B cell (primary cell): Measurements from ENCODE around the gene PSD. TPM values are rescaled to one million over a fixed set of nuclear protein-coding genes. Genes with fewer than 3 reads are reported as not detected.

Source experiments
- ATAC-seq: fragments of 200-7000 bp; cut with Tn5 transposase; one replicate; pipeline ENCODE4 v1.10.0; 2021; ENCODE audit warnings: low read depth, mild to moderate bottlenecking, moderate number of reproducible peaks, moderate library complexity
- CTCF ChIA-PET: fragments of 350-600 bp; sonication (Branson Sonifier 250); formaldehyde crosslinking; loops from one replicate; lab custom pipeline; 2021; ENCODE audit warnings: antibody characterized with exemption, inconsistent platforms; lab: Charles Lee
- POLR2A ChIA-PET: fragments of 350-600 bp; sonication (Branson Sonifier 250); formaldehyde crosslinking; loops from one replicate; lab custom pipeline; 2021; ENCODE audit warnings: antibody characterized with exemption; lab: Charles Lee
- DNase-seq: peaks from one replicate; pipeline ENCODE4 v3.0.0; 2013
- H2AFZ ChIP-seq: 2 replicates; pipeline ENCODE4 v1.6.1; 2012; ENCODE audit warnings: mild to moderate bottlenecking, low read depth, low read length; ENCODE audit not compliant: insufficient read depth, poor library complexity, severe bottlenecking
- H3K27ac ChIP-seq, 2 donors: 1 replicate in 1 of 2; 2 replicates in 1 of 2; pipeline ENCODE4 v1.5.1; 2012 to 2013; ENCODE audit warnings: low read length in 2 of 2, mild to moderate bottlenecking in 2 of 2, moderate library complexity in 1 of 2
- H3K27me3 ChIP-seq, 4 experiments: fragments of 200-600 bp in 1 of 4; sonication (generic) in 1 of 4; replicated peaks in 1 of 4; 1 replicate in 2 of 4; 2 replicates in 2 of 4; pipeline versions ENCODE4 v1.6.1 to v1.7.0; 2013 to 2016; ENCODE audit warnings: low read length in 3 of 4, mild to moderate bottlenecking in 2 of 4, mixed read lengths in 1 of 4, moderate library complexity in 1 of 4; ENCODE audit not compliant: insufficient read depth in 4 of 4, control insufficient read depth in 3 of 4; ENCODE audit errors: control extremely low read depth in 1 of 4
- H3K36me3 ChIP-seq, 2 experiments: replicated peaks in 1 of 2; 1 replicate in 1 of 2; 2 replicates in 1 of 2; pipeline versions ENCODE4 v1.6.1 to v1.7.1; 2013; ENCODE audit warnings: low read length in 1 of 2; ENCODE audit not compliant: insufficient read depth in 2 of 2, control insufficient read depth in 1 of 2; ENCODE audit errors: control extremely low read depth in 1 of 2, extremely low read depth in 1 of 2
- H3K4me1 ChIP-seq, 2 donors: fragments of 200-600 bp in 1 of 2; sonication (generic) in 1 of 2; 1 replicate in 1 of 2; 2 replicates in 1 of 2; pipeline versions ENCODE4 v1.5.1 to v1.6.1; 2013 to 2017; ENCODE audit warnings: low read length in 2 of 2; ENCODE audit not compliant: control insufficient read depth in 2 of 2, insufficient read depth in 2 of 2
- H3K4me2 ChIP-seq: replicated peaks from 2 replicates; pipeline ENCODE3; 2012; ENCODE audit warnings: mild to moderate bottlenecking, low read depth, low read length; ENCODE audit not compliant: poor library complexity, severe bottlenecking
- H3K4me3 ChIP-seq, 5 experiments: fragments of 200-600 bp in 1 of 5; sonication (generic) in 1 of 5; 1 replicate in 3 of 5; 2 replicates in 2 of 5; pipeline versions ENCODE4 v1.5.1 to v1.7.0; 2011 to 2016; ENCODE audit warnings: low read length in 4 of 5, mild to moderate bottlenecking in 4 of 5, low read depth in 2 of 5, control low read depth in 1 of 5, moderate library complexity in 1 of 5; ENCODE audit not compliant: insufficient read depth in 1 of 5; ENCODE audit errors: control extremely low read depth in 1 of 5, extremely low read depth in 1 of 5
- H3K79me2 ChIP-seq: fragments of 200-600 bp; sonication (generic); one replicate; pipeline ENCODE4 v1.6.0; 2016; ENCODE audit warnings: low read length; ENCODE audit not compliant: control insufficient read depth, insufficient read depth
- H3K9ac ChIP-seq: fragments of 200-600 bp; sonication (generic); 2 replicates; pipeline ENCODE4 v1.6.1; 2017; ENCODE audit warnings: mild to moderate bottlenecking, low read length, moderate library complexity
- H3K9me3 ChIP-seq, 3 donors: one replicate each; pipeline versions ENCODE4 v1.6.1 to v1.7.1; 2013; ENCODE audit warnings: low read length in 2 of 3; ENCODE audit not compliant: control insufficient read depth in 2 of 3, insufficient read depth in 1 of 3; ENCODE audit errors: control extremely low read depth in 1 of 3
- H4K20me1 ChIP-seq: 2 replicates; pipeline ENCODE4 v1.6.0; 2012; ENCODE audit warnings: mild to moderate bottlenecking, low read length; ENCODE audit not compliant: insufficient read depth, control insufficient read depth, poor library complexity, severe bottlenecking
- H3K27ac Mint-ChIP-seq: one replicate; pipeline ENCODE4 v1.8.0; 2021; ENCODE audit warnings: mixed read lengths
- H3K27me3 Mint-ChIP-seq: one replicate; pipeline ENCODE4 v1.8.0; 2021; ENCODE audit warnings: mixed read lengths
- H3K4me1 Mint-ChIP-seq: one replicate; pipeline ENCODE4 v1.8.0; 2021; ENCODE audit warnings: mixed read lengths
- H3K4me3 Mint-ChIP-seq: one replicate; pipeline ENCODE4 v1.8.0; 2021; ENCODE audit warnings: mixed read lengths
- H3K9me3 Mint-ChIP-seq: one replicate; pipeline ENCODE4 v1.8.0; 2022; ENCODE audit warnings: mixed read lengths; ENCODE audit not compliant: insufficient read depth
- CTCF ChIP-seq: fragments of 200-600 bp; IDR thresholded peaks from one replicate; pipeline ENCODE4 v1.8.0; 2022; ENCODE audit warnings: antibody characterized with exemption, mild to moderate bottlenecking
- EZH2 ChIP-seq: IDR thresholded peaks from 2 replicates; pipeline ENCODE4 v1.6.1; 2012; ENCODE audit warnings: borderline replicate concordance, low read depth, mild to moderate bottlenecking, moderate library complexity, low read length; ENCODE audit not compliant: insufficient read depth, poor library complexity, severe bottlenecking
- WGBS: methylation state at CpG from one replicate; pipeline ENCODE4 v1.1.5; 2013; ENCODE audit warnings: missing lambda C conversion rate; ENCODE audit not compliant: insufficient coverage; 5-methylcytosine and 5-hydroxymethylcytosine counted together
- intact Hi-C: fragments of 100-400 bp; cut with micrococcal nuclease; formaldehyde crosslinking; loops from one replicate; pipeline ENCODE4 v1.10.0; 2022
- polyA plus RNA-seq: library from polyadenylated mRNA; depleted of rRNA; stranded (reverse); fragments of >200 nt; gene quantifications from 2 replicates; pipeline ENCODE4 v1.2.3, GENCODE V29; 2012
- total RNA-seq, 2 donors: library from RNA; stranded (reverse); fragments of 120-200 nt in 1 of 2; gene quantifications; 1 replicate in 1 of 2; 2 replicates in 1 of 2; pipeline versions ENCODE4 v1.2.3 to v1.2.4, GENCODE V29; 2013 to 2022

Gene PSD
- total and polyA plus RNA-seq, 2 donors (not counting 1 experiment from before 2014, with no cell fraction given) = 0.52 to 0.81 TPM

DNA sequence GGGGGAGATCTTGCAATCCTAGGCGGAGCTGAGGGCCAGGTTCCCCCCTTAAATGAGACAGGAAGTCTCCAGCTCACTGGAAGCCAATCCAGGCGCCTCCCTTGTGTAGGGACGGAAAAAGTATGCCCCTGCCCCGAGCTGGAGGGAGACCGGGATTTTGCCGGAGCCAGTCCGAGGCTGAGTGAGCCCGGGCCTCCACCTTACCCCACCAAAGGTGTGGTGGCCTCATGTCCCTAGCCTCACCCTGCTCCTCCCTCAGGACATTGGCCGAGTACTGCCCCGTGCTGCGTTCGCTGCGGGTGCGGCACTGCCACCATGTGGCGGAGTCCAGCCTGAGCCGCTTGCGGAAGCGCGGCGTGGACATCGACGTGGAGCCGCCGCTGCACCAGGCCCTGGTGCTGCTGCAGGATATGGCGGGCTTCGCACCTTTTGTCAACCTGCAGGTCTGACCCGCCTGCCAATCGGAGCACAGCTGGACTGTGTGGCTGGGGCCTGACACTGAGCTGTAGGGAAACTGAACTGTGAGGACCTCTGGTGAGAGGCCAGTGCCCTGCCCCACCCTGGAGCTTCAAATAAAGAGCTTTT, 4.1 kb upstream of the PSD start:
- H3K4me2 ChIP-seq = peak overlapping the region; percentile 90
- intact Hi-C loops = loop anchor here (5.0 kb wide), 1 partner anchor 290 kb away; the partner anchor contains the start of gene PPRC1

More for the DNA sequence above, 4.1 kb upstream of the PSD start:
- peaks cover 0 to 9% (median 0%) of the 10 kb centered on the region in 3 donors for H3K9me3 ChIP-seq
- H3K27me3 Mint-ChIP-seq = peaks cover 7% of the 10 kb centered on the region
- ATAC-seq (peak; percentile 19), DNase-seq (peak; percentile 74)
- ChIA-PET CTCF (interaction anchor here (0.7 to 6.1 kb wide), 16 partner anchors 9 to 253 kb away, joined by 3 to 108 read pairs (median 8); partner anchors contain the start of genes C10orf95, CUEDC2 and NFKB2), POLR2A (interaction anchor here (0.6 to 5.2 kb wide), 6 partner anchors 9 to 304 kb away, joined by 3 to 38 read pairs (median 12); partner anchors contain the start of genes C10orf95, CUEDC2 and NFKB2)
- H3K9me3 Mint-ChIP-seq = no peaks in the 10 kb centered on the region
- peak overlapping the region; percentile 94 for H2AFZ ChIP-seq
- WGBS = 15% methylated on average over 28 of the region's 28 CpGs
- H3K27ac Mint-ChIP-seq = peak overlapping the region; percentile 77
- H3K36me3 ChIP-seq = peaks cover 0 to 14% of the 10 kb centered on the region in 2 experiments
- peaks cover 38% of the 10 kb centered on the region for H3K4me1 Mint-ChIP-seq
- H3K27me3 ChIP-seq = peaks cover 0 to 17% (median 11%) of the 10 kb centered on the region in 4 experiments
- peak overlapping the region; percentile 77 for H3K9ac ChIP-seq
- TF ChIP-seq EZH2 (no peak), CTCF (peak; percentile 67)
- H3K79me2 ChIP-seq = no peaks in the 10 kb centered on the region
- H3K27ac ChIP-seq = peak overlapping the region; percentile 16 to 39
- peak overlapping the region; percentile 99 for H3K4me3 Mint-ChIP-seq
- peaks cover 32 to 34% of the 10 kb centered on the region in 2 donors for H3K4me1 ChIP-seq
- H3K4me3 ChIP-seq = peak overlapping the region in 4 of 5 experiments; percentile 79 to 92 (median 90)
- peaks cover 17% of the 10 kb centered on the region for H4K20me1 ChIP-seq
